NCI-H510A treated with DMSO at 0.1 percent for 48 hours (cell line): ENCODE data around the gene ST3GAL5.

Source experiments
- DNase-seq: peaks from one replicate; lab custom pipeline; 2025; lab: John Stamatoyannopoulos, UW

The ST3GAL5 gene

DNA sequence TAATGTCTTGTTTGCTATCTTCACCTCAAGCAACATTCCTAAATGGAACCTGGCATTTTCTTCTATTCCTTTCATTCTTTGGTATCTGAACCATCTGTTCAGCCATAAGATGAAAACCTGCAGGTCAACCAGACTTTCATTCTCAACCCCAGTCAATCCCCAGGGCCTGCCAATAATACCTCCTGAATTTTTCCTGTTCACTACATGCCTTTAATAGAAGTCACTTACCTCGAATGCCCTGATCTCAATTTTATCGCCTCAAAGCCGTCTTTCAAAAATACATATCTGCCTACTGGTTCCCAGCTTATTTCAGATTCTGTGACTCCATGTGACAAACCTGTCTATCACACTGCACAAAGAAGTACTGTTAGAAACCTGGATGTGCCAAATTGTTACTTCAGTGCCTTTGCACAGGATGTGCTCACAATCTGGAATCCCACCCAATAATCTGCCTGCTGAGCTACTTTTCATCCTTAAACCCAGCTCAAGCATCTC, 22.6 kb downstream of the ST3GAL5 start:
- no peak for DNase-seq

DNA sequence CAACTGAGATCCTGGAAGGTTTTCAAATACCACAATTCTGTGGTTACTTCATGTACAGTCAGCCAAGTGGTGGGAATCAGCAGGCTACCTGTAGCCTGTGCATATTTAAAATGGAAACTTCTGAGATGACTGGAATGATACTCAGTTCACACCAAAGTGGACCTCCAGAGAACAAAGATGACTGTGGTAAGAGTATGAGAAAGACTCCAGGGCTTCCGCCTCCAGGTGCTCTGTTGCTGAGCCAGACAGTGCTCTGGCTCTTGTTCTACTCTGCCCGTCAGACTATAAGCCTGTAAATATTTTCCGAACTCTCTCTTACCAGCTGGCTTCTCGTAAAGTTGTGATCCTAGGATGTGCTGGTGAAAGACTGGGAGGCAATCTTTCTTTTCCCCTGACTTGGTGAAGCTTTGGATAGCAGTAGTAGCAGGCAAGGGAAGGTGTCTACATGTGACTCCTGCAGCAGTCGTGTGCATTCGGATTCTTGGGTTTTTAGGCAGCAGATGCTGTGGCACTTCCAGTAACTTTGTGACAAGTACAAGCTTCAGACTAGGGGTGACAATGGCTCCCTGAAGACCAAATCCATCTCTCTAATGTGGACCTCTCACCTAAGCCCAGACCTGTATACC, 23.1 kb downstream of the ST3GAL5 start:
- no peak for DNase-seq

DNA sequence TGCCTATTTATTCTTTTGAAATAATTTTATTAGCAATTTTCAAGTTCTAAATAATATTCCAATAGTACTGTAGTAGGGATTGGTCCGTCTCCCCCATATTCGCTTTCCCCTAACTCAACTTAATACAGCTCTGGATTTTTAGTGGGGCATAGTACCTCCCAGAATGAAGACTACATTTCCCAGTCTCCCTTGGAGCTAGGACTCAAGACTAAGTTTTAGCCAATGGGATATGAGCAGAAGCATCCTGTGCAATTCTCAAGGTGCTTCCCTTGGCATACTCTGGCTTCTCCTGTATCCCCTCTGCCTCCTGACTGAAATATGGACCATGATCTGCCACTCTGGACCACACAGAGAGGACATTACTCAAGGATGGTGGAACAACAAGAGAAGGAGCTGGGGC, 24.1 kb downstream of the ST3GAL5 start:
- DNase-seq: no peak

DNA sequence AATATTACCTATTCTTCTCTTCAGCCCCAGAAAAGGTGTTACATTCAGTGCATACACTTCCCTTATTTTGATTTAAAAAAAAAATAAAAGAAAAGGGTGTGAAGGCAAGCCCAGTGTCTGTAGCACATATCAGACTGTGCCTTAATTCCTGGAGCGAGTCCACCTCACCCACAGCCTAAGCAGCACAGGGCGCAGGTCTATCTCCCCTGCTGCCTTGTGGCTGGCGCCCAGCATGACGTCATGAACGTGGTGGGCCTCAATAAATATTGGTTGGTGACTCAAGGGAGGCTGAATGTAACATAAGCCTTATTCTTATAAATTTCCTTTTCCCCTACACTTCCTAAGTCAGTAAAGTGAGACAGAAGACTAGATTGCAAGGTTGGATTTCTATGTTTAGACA, 26.4 kb downstream of the ST3GAL5 start:
- DNase-seq: no peak

DNA sequence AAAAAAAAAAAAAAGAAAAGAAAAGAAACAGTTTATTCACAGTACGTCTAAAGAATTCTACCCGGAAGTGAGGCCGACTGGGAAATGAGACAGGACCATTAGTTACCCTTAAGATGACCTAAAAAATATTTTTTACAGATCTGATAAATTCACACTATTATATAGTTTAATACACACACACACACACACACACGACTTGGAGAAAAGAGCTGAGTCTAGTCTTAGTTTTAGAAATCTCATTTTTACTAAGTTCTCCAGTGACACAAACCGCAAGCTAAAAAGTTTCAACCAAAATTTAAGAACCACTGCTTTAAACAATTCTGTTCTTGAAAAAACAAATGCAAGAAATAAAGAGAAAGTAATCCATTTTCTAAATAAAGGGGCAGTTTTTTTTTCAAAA, 27.1 kb downstream of the ST3GAL5 start:
- DNase-seq: no peak

DNA sequence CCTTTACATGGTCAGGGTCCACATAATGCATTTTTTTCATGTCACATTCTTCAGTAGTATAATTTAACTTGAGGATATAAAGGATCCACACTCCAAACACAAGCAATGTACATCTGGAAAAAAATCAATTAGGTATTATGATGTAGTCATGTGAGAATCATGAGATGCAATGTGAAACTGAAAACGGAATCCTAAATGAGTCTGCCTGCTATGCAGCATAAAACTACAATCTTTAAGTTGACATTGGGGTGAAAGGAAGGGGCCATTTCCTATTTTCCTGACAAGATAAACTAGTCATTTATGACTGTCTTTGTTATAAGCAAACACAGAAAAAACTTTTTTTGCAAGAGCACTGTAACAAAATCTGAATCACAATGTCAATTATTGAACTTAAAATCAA, 27.6 kb downstream of the ST3GAL5 start:
- DNase-seq: no peak

DNA sequence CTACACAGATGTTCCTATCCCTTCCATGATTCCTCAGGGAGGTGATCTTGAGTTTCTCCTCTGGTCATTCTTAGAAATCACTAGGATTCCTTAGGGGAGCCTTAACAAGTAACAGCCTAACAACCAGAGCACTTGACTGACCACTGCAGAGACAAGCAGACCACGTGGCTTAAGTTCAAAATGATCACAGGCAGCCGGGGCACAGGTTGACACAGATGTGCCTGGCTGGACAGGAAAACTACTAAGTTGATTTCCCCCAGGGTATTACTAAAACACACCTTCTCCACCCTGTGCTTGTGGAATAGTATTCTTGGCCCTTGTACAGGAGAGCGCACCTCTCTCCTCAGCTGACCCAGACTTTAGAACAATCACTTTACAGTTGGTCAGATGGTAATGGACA, 29.9 kb downstream of the ST3GAL5 start:
- no peak for DNase-seq

DNA sequence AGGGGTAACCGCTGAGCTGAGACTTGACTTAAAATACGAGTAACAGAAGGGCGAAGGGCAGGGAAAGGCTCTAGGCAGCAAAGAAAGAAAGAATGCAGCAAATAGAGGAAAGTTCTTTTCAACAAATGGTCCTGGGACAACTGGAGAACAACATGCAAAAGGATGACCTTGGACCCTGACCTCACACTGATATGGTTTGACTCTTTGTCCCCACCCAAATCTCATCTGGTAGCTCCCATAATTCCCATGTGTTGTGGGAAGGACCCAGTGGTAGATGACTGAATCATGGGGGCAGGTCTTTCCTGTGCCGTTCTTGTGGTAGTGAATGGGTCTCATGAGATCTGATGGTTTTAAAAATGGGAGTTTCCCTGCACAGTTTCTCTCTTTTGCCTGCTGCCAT, 33.9 kb downstream of the ST3GAL5 start:
- no peak for DNase-seq

DNA sequence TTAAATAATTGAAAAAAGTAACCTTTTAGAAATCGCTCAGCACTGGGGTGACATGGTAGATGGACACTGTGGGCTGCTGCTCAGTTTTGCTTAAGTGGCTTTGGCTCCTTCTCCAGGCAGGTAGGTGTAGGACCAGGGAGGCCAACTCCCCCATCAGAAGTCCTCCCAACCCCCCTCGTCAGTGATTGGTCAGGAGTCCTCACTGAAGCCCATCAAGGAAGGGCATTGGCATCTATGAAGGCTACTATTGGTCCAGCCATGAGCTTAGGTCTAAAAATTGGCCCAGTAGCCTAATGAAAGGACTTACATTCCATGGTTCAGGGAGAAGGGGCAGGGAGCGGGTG, 34.7 kb downstream of the ST3GAL5 start:
- no peak for DNase-seq

DNA sequence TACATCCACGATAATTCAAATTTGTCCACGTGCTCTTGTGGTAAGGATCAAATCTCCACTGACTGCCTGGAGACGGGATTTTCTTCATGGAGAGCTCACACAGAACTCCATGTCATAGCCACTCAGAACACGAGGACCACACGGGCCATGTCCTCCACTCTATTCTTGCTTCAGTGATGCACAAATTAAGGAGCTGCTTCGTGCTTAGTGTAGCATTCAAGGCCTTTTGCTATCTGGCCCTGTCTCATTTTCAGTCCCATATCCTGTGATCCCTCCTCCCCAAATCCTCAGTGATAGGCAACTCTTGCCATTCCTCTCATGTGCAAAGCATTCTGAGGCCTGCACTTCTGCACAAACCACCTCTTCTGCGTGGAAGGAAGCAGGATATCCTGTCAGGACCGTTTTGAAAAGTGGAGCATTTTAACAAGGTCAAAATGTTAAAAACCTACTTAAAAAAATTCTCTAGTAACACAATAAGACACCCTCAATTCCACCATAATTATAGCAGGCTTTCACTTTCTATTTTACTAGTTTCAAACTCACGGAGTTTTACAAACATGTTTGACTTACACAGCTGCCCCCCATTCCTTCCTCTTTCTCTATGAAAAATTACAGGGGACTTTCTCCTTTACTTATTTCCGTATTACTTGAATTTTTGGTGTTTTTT, 35.2 kb downstream of the ST3GAL5 start:
- DNase-seq: no peak

DNA sequence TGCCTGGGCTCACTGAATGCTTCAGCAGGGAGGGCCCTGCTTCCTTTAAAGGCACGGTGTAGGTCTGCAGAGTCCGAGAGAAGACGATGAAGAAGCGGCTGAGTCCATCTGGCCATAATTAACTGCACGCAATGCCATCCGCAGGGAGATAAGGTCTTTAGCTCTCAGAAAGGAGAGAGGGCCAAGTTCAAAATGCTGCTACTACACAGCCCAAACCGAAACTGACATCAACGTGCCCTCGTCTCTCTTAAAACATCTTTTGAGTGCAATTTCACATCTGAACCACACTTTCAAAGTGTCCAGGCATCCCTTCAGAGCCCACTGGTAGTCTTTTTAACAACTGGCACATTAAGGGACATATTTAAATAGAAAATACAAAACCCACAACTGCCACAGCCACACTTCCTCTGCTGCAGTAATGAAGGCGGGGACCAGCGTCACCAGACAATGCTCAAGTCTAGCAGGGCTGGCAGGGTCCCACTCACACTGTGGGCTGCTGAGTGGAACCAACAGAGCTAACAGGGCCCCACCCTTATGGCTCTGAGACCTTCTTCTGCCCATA, 35.8 kb downstream of the ST3GAL5 start:
- DNase-seq: no peak

DNA sequence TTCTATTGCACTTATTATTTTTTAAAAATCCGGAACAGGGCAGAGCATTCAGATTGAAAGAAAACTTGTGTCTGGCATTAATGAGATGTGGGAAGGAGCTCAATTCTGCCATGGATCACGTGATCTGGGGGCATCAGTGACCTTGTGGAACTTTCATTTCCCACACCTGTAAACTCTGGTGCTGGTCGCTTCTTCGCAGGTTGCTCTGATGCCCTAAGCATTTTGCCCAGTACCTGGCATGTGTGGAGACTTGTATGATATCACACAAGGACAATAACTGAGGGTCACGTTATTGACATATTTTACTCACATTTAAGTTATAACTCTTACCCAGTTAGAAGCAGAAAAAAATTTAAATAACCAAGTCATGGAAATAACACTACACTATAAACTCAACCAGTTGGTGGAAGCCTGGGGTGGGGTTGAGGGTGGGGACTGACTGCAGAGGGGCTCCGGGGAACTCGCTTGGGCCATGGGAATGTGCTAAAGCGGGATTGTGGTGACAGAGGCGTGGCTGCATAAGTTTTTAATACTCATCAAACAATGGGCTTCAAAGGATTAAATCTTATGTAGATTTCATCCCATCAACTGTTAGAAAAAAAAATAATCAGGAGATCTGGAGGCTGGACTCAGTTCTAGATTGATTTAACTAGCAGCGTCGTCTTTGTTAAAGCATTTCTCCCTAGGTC, 36.5 kb downstream of the ST3GAL5 start:
- DNase-seq: no peak

DNA sequence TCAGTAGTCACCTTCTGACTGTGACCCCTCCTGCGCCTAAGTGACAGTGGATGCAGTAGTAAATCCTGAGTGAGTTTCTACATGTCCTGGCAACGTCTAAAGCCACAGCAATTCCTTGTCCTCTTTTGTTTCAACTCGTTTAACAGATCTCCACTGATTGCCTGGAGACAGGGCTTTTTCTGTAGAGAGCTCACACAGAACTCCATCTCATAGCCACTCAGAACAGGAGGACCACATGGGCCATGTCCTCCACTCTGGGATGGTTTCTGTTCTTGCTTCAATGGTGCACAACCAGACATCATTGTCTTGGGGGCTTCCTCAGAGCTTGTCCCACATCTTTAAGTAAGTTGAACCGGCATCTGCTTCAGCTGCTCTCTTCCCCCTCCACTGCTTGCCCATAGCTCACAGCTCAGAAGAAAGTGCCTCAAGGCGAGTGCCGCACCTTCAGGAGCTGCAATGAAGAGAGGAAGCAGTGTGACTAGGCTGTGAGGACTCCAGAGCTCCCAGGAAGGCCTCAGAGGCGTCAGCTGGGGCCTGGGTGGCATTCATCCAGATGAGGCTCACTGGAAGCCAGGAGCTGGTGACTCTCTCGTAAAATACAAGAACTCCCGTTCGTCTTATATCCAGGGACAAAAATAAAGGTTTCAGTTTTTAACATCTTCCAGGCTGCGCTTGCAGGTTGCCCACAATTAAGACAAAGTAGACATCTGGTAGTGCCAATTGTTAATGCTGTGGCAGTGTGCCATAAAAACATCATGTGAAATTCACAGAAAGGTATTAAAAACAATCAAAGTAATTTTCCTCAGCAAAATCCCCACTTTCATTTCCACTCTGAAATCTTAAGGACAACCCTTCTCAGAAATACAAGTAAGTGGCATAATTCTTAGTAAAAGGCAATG, 37.3 kb downstream of the ST3GAL5 start:
- DNase-seq: no peak

DNA sequence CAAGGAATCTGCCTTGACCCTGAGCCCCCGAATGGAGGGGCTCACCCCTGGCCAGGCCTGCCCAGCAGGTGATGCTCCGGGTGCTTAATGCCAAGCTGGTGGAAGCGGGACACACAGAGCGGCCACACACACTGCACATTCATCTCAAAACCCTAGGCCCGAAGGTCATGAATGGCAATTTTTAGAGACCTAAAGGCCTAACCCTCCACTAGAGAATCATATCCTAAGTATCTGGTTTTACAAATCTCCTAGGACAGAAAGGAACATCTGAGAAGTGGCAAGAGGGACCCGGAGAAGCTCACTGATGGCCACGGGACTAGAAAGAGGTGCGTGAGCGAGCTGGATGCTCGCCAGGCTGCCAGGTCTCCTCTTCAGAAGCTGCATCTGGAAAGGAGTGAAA, 38.3 kb downstream of the ST3GAL5 start:
- no peak for DNase-seq

DNA sequence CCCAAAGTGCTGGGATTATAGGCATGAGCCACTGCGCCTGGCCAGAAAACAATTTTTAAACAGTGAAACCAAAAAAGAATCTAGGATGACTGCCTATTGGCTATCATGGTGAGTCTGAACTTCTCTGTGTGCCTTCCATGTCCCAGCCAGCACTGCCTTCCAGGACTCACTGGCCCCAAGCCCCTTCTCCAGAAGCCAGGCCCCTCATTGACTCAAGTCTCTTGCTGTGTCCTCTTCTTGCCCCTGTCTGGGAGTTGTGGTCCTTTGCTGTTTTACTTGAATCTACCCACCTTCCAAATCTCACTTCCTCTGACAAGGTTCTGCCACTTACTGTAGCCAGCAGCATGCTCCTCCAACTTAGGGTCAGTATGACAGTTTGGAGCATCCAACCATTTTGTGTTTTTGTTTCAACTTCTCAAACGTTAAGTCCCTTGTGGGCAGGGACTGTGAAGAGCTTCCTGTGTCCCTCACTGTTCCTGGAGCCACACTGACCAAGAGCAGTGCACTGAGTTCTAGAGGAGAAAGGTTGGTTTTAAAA, 41.7 kb downstream of the ST3GAL5 start:
- no peak for DNase-seq

DNA sequence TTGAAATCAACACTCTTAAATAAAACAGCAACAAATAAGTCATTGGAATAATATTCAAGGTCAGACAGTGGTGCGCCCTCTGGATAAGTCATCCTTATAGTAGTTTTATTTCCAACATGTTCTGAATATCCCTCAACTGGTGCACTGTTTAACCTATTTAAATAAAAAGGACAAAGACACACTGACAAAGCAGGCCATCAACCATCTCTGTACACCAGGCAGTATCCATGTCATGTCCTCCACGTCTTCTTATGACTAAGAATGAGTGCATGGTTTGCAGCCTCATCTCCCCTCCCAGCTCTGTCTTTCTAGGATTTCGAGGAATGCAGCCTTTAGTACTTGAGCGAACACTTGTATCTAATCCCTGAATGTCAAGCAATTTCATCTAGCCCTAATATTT, 42.4 kb downstream of the ST3GAL5 start:
- DNase-seq: no peak

DNA sequence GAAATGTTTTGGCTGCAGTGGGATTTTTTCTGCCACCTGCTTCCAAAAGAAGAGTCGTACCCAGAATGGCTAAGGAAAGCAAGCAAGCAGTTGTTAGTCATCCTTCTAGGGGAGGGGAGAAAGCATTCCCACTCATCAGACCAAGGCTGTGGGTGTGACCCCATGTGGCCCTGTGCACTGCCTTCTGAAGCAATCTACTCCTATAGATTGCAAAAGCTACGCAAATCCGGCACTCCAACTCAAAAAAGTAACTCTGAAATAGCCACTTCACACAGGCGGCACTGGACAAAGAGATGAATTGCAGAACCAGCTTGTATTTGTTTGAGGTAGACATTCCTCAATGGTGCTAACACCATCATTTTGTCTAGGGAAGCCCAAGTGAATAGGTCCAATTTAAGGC, 44.3 kb downstream of the ST3GAL5 start:
- no peak for DNase-seq

DNA sequence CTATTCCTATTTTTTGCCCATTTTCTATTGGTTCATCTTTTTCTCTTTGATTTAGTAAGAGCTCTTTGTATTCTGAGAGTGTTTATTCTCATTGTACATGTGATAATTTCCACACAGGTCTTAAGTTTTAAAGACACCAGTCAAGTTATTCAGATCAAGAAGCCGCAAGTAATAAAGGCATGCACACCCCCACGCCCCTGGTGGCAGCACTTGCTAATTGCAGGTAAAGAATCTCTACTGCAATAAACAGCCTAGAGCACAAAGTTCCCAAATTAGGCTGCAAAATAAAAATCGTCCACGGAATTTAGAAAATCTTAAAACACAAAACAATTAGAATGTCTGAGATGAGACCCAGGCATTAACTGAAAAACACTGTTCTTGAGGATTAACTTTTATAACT, 45.2 kb downstream of the ST3GAL5 start:
- DNase-seq: no peak

DNA sequence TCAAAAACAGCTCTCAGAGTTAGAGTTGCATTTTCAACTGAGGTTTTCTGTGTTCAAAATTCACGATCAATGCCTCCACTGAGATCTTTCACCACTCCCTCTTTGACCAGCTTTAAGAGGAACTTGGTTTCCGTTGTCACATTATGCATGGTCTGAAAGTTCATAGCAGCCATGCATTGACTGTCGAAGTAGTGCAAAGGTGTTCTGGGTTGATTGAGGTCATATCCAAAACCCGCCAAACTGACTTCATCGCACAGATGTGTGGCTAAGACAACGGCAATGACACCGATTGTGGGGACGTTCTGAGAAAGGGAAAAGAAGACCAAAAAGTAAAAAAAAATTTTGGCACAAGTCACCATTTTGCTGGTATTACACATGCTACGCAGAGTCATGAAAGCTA, 48.7 kb downstream of the ST3GAL5 start:
- DNase-seq: no peak

DNA sequence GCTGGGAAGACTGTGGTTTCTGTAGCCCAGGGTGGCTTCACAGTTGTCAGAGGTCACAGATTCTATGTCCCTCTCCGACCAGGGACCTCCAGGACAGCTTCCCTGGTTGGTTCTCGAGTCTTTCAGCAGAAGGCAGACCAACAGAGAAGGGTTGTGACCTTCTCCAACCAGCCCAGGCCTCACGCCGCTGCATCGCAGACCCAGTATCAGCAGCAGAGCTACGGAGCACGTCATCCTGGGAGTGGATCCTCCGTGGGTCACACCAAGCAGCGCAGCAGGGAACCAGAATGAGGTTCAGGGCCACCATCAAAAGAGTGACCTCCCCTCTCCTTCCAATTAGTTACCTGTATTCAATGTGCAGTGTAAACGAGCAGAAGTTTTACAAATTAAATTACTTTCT, 49.3 kb downstream of the ST3GAL5 start:
- DNase-seq: no peak

DNA sequence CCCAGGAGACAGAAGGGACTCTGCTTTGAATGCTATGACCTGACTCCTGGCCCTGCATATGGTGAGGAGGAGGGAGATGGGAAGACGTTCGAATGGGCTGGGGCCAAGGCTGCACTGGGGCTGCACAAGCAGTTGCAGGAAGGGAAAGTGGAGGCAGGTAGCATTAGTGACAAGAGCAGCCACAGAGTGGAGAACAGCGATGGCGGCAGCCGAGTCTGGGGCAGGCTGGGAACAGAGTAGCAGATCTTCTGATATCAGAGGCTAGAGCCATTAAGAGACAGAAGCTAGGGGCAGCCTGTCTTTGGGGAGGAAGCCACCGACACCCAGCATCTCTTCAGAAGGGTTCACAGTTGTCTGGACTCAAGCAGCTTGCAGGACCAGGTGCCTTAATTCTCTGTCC, 50.1 kb downstream of the ST3GAL5 start:
- DNase-seq: no peak

DNA sequence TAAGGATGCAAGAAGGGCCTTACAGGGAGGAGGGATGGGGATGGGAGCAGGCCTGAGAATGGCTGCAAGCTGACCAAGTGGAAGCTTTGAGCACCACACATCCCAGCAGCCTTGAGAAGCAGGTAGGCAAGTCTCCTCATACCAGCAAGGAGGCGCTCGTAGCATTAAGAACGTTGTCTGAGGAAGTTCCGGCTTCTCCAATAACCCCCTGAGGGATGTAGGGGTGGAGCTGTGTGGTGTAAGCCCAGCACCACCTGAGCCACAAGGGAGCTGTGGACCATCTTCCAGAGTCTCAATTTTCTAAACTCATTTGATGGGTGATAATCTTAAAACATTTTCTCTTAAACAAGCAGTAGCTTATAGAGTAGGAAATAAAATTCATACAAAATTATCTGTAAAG, 50.6 kb downstream of the ST3GAL5 start:
- DNase-seq: no peak
